H1 (cell line): ENCODE results near the gene IL17RD. TPM values are rescaled to one million over a fixed set of nuclear protein-coding genes. Genes with fewer than 3 reads are reported as not detected.

Experiments
- HDAC2 ChIP-seq, 2 experiments: fragments of 300-600 bp in 1 of 2; sonication (generic) in 1 of 2; IDR thresholded peaks; 2 replicates each; pipeline ENCODE4 v1.6.1; 2011 to 2012; ENCODE audit warnings: low read depth in 2 of 2, low read length in 2 of 2, mild to moderate bottlenecking in 2 of 2, moderate library complexity in 2 of 2, borderline replicate concordance in 1 of 2, inconsistent platforms in 1 of 2
- KDM1A ChIP-seq: fragments of 200-600, 300-600 bp; sonication (generic); IDR thresholded peaks from 2 replicates; pipeline ENCODE4 v1.7.1; 2016; ENCODE audit warnings: mild to moderate bottlenecking, low read length, borderline replicate concordance
- TAF1 ChIP-seq: IDR thresholded peaks from 2 replicates; pipeline ENCODE4 v1.6.1; 2011; ENCODE audit warnings: mild to moderate bottlenecking, low read depth, low read length
- TAF7 ChIP-seq: optimal IDR thresholded peaks from 2 replicates; pipeline ENCODE3; 2011; ENCODE audit warnings: low read depth, mild to moderate bottlenecking, inconsistent platforms, low read length, moderate library complexity, borderline replicate concordance
- TEAD4 ChIP-seq: IDR thresholded peaks from 2 replicates; pipeline ENCODE4 v1.6.1; 2012; ENCODE audit warnings: low read depth, low read length, inconsistent platforms, mixed read lengths
- polyA plus RNA-seq, 7 experiments: library from polyadenylated mRNA; depleted of rRNA in 3 of 7; stranded (reverse) in 5 of 7; unstranded in 2 of 7; fragments of >200 nt in 5 of 7; fragments of 200-250 nt in 2 of 7; gene quantifications; 1 replicate in 5 of 7; 2 replicates in 1 of 7; 4 replicates in 1 of 7; pipeline versions ENCODE4 v1.2.1 to v1.2.3, GENCODE V29; 2011 to 2013; ENCODE audit warnings: missing spikeins in 2 of 7, mixed read lengths in 2 of 7
- total RNA-seq: library from RNA; stranded (reverse); fragmentation: NEBNext Ultra II Directional; extraction: Animal tissue kit (Norgen Biotek cat#: 25700); gene quantifications from 2 replicates; pipeline ENCODE4 v1.2.1, GENCODE V29; 2021
- TF ChIP-seq, protein P1 (sequence below): fragments of 300-600 bp; sonication (generic); IDR thresholded peaks from 2 replicates; pipeline ENCODE4 v1.7.1; 2012; ENCODE audit warnings: low read length, moderate library complexity, mild to moderate bottlenecking, inconsistent platforms; ENCODE audit not compliant: insufficient replicate concordance
- TF ChIP-seq, protein P2 (sequence below), 3 experiments: IDR thresholded peaks; 1 replicate in 2 of 3; 2 replicates in 1 of 3; pipeline versions ENCODE4 v1.5.1 to v1.6.1; 2011; ENCODE audit warnings: low read length in 3 of 3, mild to moderate bottlenecking in 3 of 3, inconsistent platforms in 2 of 3, low read depth in 1 of 3, moderate library complexity in 1 of 3; ENCODE audit not compliant: insufficient read depth in 1 of 3; ENCODE audit errors: control extremely low read depth in 1 of 3

IL17RD gene
- total and polyA plus RNA-seq, 2 of the 8 experiments (the other 6 are each of a cell fraction or from before 2014, with no cell fraction given), result 10.9 to 48.9 TPM

DNA sequence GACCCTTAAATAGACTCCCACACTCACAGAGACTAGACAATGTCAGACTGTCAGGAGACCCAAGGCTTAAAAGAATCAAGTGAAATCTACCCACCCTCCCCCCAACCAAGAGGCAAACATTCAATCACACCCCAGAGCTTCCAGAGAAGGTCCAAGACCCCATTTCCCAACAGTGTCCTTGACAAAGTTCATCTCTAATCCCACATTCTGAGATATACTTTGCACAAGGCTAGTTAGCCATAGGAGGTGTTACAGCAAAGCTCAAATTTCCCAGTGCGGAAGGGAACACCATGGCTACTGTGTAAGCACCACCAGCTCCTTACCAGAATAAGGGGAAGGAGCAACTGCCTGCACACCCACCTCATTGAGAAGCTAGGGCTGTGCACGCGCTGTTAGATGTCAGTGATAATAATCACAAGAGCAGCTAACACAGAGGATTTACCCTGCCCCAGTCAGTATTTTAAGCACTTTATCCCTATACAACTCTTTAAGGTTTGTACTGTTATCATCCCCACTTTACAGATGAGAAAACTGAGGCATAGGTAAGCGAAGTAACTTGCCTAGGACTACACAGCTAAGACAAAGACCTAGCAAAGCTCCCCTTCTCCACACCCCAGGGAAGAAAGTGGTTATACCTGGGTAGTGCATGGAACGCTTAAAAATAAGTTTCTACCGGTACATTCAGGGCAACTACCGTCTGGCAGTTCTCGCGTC is 87.4 kb downstream of the IL17RD start (continued):
- TF ChIP-seq, protein P1, sequence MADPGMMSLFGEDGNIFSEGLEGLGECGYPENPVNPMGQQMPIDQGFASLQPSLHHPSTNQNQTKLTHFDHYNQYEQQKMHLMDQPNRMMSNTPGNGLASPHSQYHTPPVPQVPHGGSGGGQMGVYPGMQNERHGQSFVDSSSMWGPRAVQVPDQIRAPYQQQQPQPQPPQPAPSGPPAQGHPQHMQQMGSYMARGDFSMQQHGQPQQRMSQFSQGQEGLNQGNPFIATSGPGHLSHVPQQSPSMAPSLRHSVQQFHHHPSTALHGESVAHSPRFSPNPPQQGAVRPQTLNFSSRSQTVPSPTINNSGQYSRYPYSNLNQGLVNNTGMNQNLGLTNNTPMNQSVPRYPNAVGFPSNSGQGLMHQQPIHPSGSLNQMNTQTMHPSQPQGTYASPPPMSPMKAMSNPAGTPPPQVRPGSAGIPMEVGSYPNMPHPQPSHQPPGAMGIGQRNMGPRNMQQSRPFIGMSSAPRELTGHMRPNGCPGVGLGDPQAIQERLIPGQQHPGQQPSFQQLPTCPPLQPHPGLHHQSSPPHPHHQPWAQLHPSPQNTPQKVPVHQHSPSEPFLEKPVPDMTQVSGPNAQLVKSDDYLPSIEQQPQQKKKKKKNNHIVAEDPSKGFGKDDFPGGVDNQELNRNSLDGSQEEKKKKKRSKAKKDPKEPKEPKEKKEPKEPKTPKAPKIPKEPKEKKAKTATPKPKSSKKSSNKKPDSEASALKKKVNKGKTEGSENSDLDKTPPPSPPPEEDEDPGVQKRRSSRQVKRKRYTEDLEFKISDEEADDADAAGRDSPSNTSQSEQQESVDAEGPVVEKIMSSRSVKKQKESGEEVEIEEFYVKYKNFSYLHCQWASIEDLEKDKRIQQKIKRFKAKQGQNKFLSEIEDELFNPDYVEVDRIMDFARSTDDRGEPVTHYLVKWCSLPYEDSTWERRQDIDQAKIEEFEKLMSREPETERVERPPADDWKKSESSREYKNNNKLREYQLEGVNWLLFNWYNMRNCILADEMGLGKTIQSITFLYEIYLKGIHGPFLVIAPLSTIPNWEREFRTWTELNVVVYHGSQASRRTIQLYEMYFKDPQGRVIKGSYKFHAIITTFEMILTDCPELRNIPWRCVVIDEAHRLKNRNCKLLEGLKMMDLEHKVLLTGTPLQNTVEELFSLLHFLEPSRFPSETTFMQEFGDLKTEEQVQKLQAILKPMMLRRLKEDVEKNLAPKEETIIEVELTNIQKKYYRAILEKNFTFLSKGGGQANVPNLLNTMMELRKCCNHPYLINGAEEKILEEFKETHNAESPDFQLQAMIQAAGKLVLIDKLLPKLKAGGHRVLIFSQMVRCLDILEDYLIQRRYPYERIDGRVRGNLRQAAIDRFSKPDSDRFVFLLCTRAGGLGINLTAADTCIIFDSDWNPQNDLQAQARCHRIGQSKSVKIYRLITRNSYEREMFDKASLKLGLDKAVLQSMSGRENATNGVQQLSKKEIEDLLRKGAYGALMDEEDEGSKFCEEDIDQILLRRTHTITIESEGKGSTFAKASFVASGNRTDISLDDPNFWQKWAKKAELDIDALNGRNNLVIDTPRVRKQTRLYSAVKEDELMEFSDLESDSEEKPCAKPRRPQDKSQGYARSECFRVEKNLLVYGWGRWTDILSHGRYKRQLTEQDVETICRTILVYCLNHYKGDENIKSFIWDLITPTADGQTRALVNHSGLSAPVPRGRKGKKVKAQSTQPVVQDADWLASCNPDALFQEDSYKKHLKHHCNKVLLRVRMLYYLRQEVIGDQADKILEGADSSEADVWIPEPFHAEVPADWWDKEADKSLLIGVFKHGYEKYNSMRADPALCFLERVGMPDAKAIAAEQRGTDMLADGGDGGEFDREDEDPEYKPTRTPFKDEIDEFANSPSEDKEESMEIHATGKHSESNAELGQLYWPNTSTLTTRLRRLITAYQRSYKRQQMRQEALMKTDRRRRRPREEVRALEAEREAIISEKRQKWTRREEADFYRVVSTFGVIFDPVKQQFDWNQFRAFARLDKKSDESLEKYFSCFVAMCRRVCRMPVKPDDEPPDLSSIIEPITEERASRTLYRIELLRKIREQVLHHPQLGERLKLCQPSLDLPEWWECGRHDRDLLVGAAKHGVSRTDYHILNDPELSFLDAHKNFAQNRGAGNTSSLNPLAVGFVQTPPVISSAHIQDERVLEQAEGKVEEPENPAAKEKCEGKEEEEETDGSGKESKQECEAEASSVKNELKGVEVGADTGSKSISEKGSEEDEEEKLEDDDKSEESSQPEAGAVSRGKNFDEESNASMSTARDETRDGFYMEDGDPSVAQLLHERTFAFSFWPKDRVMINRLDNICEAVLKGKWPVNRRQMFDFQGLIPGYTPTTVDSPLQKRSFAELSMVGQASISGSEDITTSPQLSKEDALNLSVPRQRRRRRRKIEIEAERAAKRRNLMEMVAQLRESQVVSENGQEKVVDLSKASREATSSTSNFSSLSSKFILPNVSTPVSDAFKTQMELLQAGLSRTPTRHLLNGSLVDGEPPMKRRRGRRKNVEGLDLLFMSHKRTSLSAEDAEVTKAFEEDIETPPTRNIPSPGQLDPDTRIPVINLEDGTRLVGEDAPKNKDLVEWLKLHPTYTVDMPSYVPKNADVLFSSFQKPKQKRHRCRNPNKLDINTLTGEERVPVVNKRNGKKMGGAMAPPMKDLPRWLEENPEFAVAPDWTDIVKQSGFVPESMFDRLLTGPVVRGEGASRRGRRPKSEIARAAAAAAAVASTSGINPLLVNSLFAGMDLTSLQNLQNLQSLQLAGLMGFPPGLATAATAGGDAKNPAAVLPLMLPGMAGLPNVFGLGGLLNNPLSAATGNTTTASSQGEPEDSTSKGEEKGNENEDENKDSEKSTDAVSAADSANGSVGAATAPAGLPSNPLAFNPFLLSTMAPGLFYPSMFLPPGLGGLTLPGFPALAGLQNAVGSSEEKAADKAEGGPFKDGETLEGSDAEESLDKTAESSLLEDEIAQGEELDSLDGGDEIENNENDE, result no peak
- TF ChIP-seq, protein P2, sequence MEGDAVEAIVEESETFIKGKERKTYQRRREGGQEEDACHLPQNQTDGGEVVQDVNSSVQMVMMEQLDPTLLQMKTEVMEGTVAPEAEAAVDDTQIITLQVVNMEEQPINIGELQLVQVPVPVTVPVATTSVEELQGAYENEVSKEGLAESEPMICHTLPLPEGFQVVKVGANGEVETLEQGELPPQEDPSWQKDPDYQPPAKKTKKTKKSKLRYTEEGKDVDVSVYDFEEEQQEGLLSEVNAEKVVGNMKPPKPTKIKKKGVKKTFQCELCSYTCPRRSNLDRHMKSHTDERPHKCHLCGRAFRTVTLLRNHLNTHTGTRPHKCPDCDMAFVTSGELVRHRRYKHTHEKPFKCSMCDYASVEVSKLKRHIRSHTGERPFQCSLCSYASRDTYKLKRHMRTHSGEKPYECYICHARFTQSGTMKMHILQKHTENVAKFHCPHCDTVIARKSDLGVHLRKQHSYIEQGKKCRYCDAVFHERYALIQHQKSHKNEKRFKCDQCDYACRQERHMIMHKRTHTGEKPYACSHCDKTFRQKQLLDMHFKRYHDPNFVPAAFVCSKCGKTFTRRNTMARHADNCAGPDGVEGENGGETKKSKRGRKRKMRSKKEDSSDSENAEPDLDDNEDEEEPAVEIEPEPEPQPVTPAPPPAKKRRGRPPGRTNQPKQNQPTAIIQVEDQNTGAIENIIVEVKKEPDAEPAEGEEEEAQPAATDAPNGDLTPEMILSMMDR (IDR thresholded peaks at IDR 0.05; ENCODE audit: control extremely low read depth in 1 of 3, insufficient read depth in 1 of 3, low read depth in 1 of 3, low read length in 3 of 3), result no peak
- TF ChIP-seq KDM1A (peak; percentile 99), HDAC2 (IDR thresholded peaks at IDR 0.05; ENCODE audit: borderline replicate concordance in 1 of 2, low read depth in 2 of 2, low read length in 2 of 2) (peak in 1 of 2 experiments; percentile 36; a peak in 1 of 4 replicates), TAF1 (no peak), TEAD4 (no peak), TAF7 (no peak)
